Neuronal stem cell (in vitro differentiated cells): ENCODE measurements around the gene RECK.

Source experiments
- DNase-seq: peaks from one replicate; pipeline ENCODE4 v3.0.0-alpha.2; 2013; ENCODE audit warnings: low spot score
- H2AFZ ChIP-seq: one replicate; pipeline ENCODE4 v1.6.1; 2013; ENCODE audit warnings: mild to moderate bottlenecking, low read length, inconsistent platforms
- H2AK5ac ChIP-seq: 2 replicates; pipeline ENCODE4 v1.6.1; 2013; ENCODE audit warnings: low read depth, mild to moderate bottlenecking, inconsistent platforms, low read length, moderate library complexity, mixed read lengths
- H2BK120ac ChIP-seq: 2 replicates; pipeline ENCODE4 v1.6.1; 2013; ENCODE audit warnings: low read depth, mild to moderate bottlenecking, inconsistent platforms, low read length, moderate library complexity, mixed read lengths
- H2BK12ac ChIP-seq: one replicate; pipeline ENCODE4 v1.6.1; 2013; ENCODE audit warnings: low read length, inconsistent platforms
- H2BK15ac ChIP-seq: 2 replicates; pipeline ENCODE4 v1.6.1; 2013; ENCODE audit warnings: mild to moderate bottlenecking, low read length, inconsistent platforms, mixed read lengths
- H2BK5ac ChIP-seq: one replicate; pipeline ENCODE4 v1.6.1; 2013; ENCODE audit warnings: inconsistent platforms, mild to moderate bottlenecking, low read length, moderate library complexity
- H3K14ac ChIP-seq: one replicate; pipeline ENCODE4 v1.6.1; 2013; ENCODE audit warnings: low read length, inconsistent platforms
- H3K18ac ChIP-seq: 2 replicates; pipeline ENCODE4 v1.6.1; 2013; ENCODE audit warnings: low read length, inconsistent platforms
- H3K23ac ChIP-seq: 2 replicates; pipeline ENCODE4 v1.6.1; 2013; ENCODE audit warnings: low read depth, mild to moderate bottlenecking, mixed read lengths, low read length, inconsistent platforms; ENCODE audit not compliant: poor library complexity
- H3K27ac ChIP-seq: replicated peaks from 3 replicates; pipeline ENCODE4 v1.5.1; 2013; ENCODE audit warnings: low read length, inconsistent platforms
- H3K27me3 ChIP-seq, 3 experiments: 2 replicates each; pipeline ENCODE4 v1.6.1; 2013; ENCODE audit warnings: low read length in 3 of 3, mild to moderate bottlenecking in 2 of 3, inconsistent platforms in 1 of 3, low read depth in 1 of 3, mixed read lengths in 1 of 3, moderate library complexity in 1 of 3; ENCODE audit not compliant: control insufficient read depth in 3 of 3, insufficient read depth in 3 of 3
- H3K36me3 ChIP-seq, 2 donors: replicated peaks in 1 of 2; 2 replicates each; pipeline ENCODE4 v1.6.1; 2013; ENCODE audit warnings: low read length in 2 of 2; ENCODE audit not compliant: control insufficient read depth in 2 of 2, insufficient read depth in 2 of 2
- H3K4ac ChIP-seq: 2 replicates; pipeline ENCODE4 v1.6.1; 2013; ENCODE audit warnings: inconsistent platforms, mild to moderate bottlenecking, low read length, moderate library complexity
- H3K4me1 ChIP-seq, 2 donors: 1 replicate in 1 of 2; 2 replicates in 1 of 2; pipeline ENCODE4 v1.6.1; 2013; ENCODE audit warnings: low read length in 2 of 2, low read depth in 1 of 2; ENCODE audit not compliant: control insufficient read depth in 2 of 2, insufficient read depth in 1 of 2
- H3K4me2 ChIP-seq: one replicate; pipeline ENCODE4 v1.6.1; 2013; ENCODE audit warnings: mild to moderate bottlenecking, low read length, inconsistent platforms; ENCODE audit not compliant: insufficient read depth, poor library complexity, severe bottlenecking
- H3K4me3 ChIP-seq, 2 donors: 2 replicates each; pipeline ENCODE4 v1.5.1; 2013; ENCODE audit warnings: low read length in 2 of 2, mild to moderate bottlenecking in 2 of 2, inconsistent platforms in 1 of 2, moderate library complexity in 1 of 2
- H3K79me1 ChIP-seq: one replicate; pipeline ENCODE4 v1.6.1; 2013; ENCODE audit warnings: low read depth, mild to moderate bottlenecking, inconsistent platforms, low read length, moderate library complexity
- H3K9ac ChIP-seq: one replicate; pipeline ENCODE4 v1.6.1; 2013; ENCODE audit warnings: mild to moderate bottlenecking, low read depth, low read length, inconsistent platforms; ENCODE audit not compliant: poor library complexity
- H3K9me3 ChIP-seq, 2 donors: replicated peaks in 1 of 2; 2 replicates each; pipeline versions ENCODE3 to v1.6.1; 2013; ENCODE audit warnings: low read length in 2 of 2, mild to moderate bottlenecking in 2 of 2, inconsistent platforms in 1 of 2, low read depth in 1 of 2, mixed read lengths in 1 of 2, moderate library complexity in 1 of 2; ENCODE audit not compliant: control insufficient read depth in 2 of 2, insufficient read depth in 1 of 2
- H4K8ac ChIP-seq: one replicate; pipeline ENCODE4 v1.6.1; 2013; ENCODE audit warnings: low read depth, mild to moderate bottlenecking, inconsistent platforms, low read length, moderate library complexity
- H4K91ac ChIP-seq: one replicate; pipeline ENCODE4 v1.6.1; 2013; ENCODE audit warnings: low read length, low read depth, mild to moderate bottlenecking, inconsistent platforms; ENCODE audit not compliant: poor library complexity
- WGBS, 2 donors: extraction: QIAGEN DNeasy Blood & Tissue Kit; methylation state at CpG; one replicate each; pipeline ENCODE4 v1.1.7; 2013; ENCODE audit warnings: missing lambda C conversion rate in 2 of 2, mixed read lengths in 1 of 2; ENCODE audit not compliant: insufficient read length in 2 of 2, insufficient replicate concordance in 1 of 2; ENCODE audit errors: extremely low coverage in 2 of 2; 5-methylcytosine and 5-hydroxymethylcytosine counted together

The RECK gene

DNA sequence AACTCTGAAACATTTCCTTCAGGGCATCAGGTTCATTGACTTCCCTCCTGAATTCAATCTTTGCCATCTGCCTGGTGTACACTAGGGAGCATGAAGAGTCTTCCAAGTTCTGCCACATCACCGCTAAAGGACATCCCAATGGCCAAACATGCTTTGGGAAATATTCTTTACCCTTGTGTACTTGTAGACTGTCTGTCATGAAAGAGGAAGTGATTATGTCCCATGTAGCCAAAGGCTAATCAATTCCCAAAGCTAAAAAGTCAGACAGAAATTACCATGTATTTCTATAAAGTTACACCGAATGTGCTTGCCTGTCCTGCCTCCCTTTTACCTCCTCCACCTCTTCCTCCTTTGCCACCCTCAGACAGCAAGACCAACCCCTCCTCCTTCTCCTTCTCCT is 28.9 kb upstream of the RECK start:
- H2BK12ac ChIP-seq = no peak overlapping the region
- no peak overlapping the region for H3K4me3 ChIP-seq
- H2BK5ac ChIP-seq = no peak overlapping the region
- H3K79me1 ChIP-seq = no peaks in the 10 kb centered on the region
- WGBS, 2 donors = no CpG with 5 or more reads among the region's 2 CpGs
- H3K27ac ChIP-seq = no peak overlapping the region
- no peak overlapping the region for H3K23ac ChIP-seq
- no peak overlapping the region for H2BK120ac ChIP-seq
- no peak overlapping the region for H2AFZ ChIP-seq
- no peak overlapping the region for H3K9ac ChIP-seq
- H4K8ac ChIP-seq = no peak overlapping the region
- no peak overlapping the region for H2AK5ac ChIP-seq
- no peak overlapping the region for H3K14ac ChIP-seq
- no peaks in the 10 kb centered on the region for H3K36me3 ChIP-seq
- no peaks in the 10 kb centered on the region for H3K4me1 ChIP-seq
- no peak for DNase-seq
- peaks cover 0 to 27% (median 4%) of the 10 kb centered on the region in 3 experiments for H3K27me3 ChIP-seq
- no peaks in the 10 kb centered on the region for H3K9me3 ChIP-seq
- H4K91ac ChIP-seq = no peak overlapping the region
- H3K18ac ChIP-seq = no peak overlapping the region
- no peak overlapping the region for H3K4ac ChIP-seq
- H3K4me2 ChIP-seq = no peak overlapping the region
- H2BK15ac ChIP-seq = no peak overlapping the region

- no CpG with 5 or more reads among the region's 11 CpGs for WGBS, 2 donors
- peaks cover 0 to 27% (median 4%) of the 10 kb centered on the region in 3 experiments for H3K27me3 ChIP-seq
- peak; percentile 76 for DNase-seq
- H4K91ac ChIP-seq = no peak overlapping the region
- no peak overlapping the region for H2BK15ac ChIP-seq
- H3K4ac ChIP-seq = no peak overlapping the region
- no peak overlapping the region for H2BK12ac ChIP-seq
- H4K8ac ChIP-seq = no peak overlapping the region
- no peak overlapping the region for H3K14ac ChIP-seq
- H2BK5ac ChIP-seq = no peak overlapping the region
- H3K36me3 ChIP-seq = no peaks in the 10 kb centered on the region
- no peak overlapping the region for H3K4me3 ChIP-seq
- no peaks in the 10 kb centered on the region for H3K4me1 ChIP-seq
- H3K9ac ChIP-seq = no peak overlapping the region
- H3K79me1 ChIP-seq = no peaks in the 10 kb centered on the region
- H3K18ac ChIP-seq = no peak overlapping the region
- H2BK120ac ChIP-seq = no peak overlapping the region
- no peak overlapping the region for H3K27ac ChIP-seq
- no peak overlapping the region for H2AFZ ChIP-seq
- H3K23ac ChIP-seq = no peak overlapping the region
- H3K4me2 ChIP-seq = no peak overlapping the region
- H3K9me3 ChIP-seq = no peaks in the 10 kb centered on the region
- no peak overlapping the region for H2AK5ac ChIP-seq
Observed at GRCh38 chr9:36008774-36009300, 27.9 kb upstream of the RECK start.

- Histone ChIP-seq H3K9me3 (no peaks in the 10 kb centered on the region), H3K27ac (no peak overlapping the region), H2BK5ac (no peak overlapping the region), H3K79me1 (no peaks in the 10 kb centered on the region), H3K4me2 (no peak overlapping the region), H3K9ac (no peak overlapping the region), H2BK15ac (no peak overlapping the region), H2BK12ac (no peak overlapping the region), H4K8ac (no peak overlapping the region), H3K27me3 (peaks cover 0 to 40% (median 4%) of the 10 kb centered on the region in 3 experiments), H2BK120ac (no peak overlapping the region), H3K18ac (no peak overlapping the region), H3K36me3 (no peaks in the 10 kb centered on the region), H3K14ac (no peak overlapping the region), H4K91ac (no peak overlapping the region), H3K4me3 (no peak overlapping the region), H3K23ac (no peak overlapping the region), H2AFZ (no peak overlapping the region), H2AK5ac (no peak overlapping the region), H3K4me1 (no peaks in the 10 kb centered on the region), H3K4ac (no peak overlapping the region)
- no peak for DNase-seq
- no CpG with 5 or more reads among the region's 3 CpGs for WGBS, 2 donors
Observed at GRCh38 chr9:36011379-36011778, 25.3 kb upstream of the RECK start.

GRCh38 chr9:36017278-36017677 is 19.4 kb upstream of the RECK start:
- H3K79me1 ChIP-seq = no peaks in the 10 kb centered on the region
- no peak overlapping the region for H3K18ac ChIP-seq
- no peak overlapping the region for H2AFZ ChIP-seq
- no peak overlapping the region for H2BK120ac ChIP-seq
- no peak overlapping the region for H3K27ac ChIP-seq
- WGBS, 2 donors = no CpG with 5 or more reads among the region's 2 CpGs
- H3K4me1 ChIP-seq = peaks cover 0 to 3% of the 10 kb centered on the region in 2 donors
- H4K91ac ChIP-seq = no peak overlapping the region
- H3K9ac ChIP-seq = no peak overlapping the region
- H3K36me3 ChIP-seq = no peaks in the 10 kb centered on the region
- H3K4me2 ChIP-seq = no peak overlapping the region
- H3K4ac ChIP-seq = no peak overlapping the region
- no peak overlapping the region for H2BK15ac ChIP-seq
- H4K8ac ChIP-seq = no peak overlapping the region
- no peaks in the 10 kb centered on the region for H3K9me3 ChIP-seq
- no peak overlapping the region for H3K14ac ChIP-seq
- no peak for DNase-seq
- H2BK5ac ChIP-seq = no peak overlapping the region
- H3K4me3 ChIP-seq = no peak overlapping the region
- H3K23ac ChIP-seq = no peak overlapping the region
- H3K27me3 ChIP-seq = peaks cover 0 to 39% (median 0%) of the 10 kb centered on the region in 3 experiments
- no peak overlapping the region for H2AK5ac ChIP-seq
- H2BK12ac ChIP-seq = no peak overlapping the region
